Measurements from ENCODE around the gene TAF15.

TAF15 gene

DNA sequence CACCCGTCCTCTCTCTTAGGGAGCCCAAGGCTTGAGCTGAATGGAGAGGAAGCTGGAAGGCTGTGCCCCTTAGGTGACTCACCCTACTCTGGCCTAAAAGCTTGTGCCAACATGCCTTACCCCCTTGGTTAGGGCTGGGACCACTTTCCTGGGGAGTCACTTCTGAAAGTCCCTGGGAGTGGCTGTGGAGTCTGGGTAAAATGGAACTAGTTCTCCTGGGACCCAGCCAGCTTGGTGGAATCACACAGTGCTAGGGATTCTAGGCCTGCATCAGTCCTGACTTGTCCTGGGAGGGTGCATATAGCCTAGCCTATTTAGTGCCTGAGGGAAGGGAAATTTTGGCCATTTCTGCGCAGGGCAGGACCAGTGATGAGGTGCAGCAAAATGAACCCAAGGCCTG lies 24.4 kb upstream of the TAF15 start:
- TF ChIP-seq, protein P1, sequence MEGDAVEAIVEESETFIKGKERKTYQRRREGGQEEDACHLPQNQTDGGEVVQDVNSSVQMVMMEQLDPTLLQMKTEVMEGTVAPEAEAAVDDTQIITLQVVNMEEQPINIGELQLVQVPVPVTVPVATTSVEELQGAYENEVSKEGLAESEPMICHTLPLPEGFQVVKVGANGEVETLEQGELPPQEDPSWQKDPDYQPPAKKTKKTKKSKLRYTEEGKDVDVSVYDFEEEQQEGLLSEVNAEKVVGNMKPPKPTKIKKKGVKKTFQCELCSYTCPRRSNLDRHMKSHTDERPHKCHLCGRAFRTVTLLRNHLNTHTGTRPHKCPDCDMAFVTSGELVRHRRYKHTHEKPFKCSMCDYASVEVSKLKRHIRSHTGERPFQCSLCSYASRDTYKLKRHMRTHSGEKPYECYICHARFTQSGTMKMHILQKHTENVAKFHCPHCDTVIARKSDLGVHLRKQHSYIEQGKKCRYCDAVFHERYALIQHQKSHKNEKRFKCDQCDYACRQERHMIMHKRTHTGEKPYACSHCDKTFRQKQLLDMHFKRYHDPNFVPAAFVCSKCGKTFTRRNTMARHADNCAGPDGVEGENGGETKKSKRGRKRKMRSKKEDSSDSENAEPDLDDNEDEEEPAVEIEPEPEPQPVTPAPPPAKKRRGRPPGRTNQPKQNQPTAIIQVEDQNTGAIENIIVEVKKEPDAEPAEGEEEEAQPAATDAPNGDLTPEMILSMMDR (IDR thresholded peaks at IDR 0.05; ENCODE audit: low read depth, low read length) = no peak
- no peak for DNase-seq (ENCODE audit: low read depth in 2 of 2)
- H3K4me3 ChIP-seq (replicated peaks in 1 of 2; ENCODE audit: low read depth in 2 of 2, low read length in 2 of 2) = no peak overlapping the region

DNA sequence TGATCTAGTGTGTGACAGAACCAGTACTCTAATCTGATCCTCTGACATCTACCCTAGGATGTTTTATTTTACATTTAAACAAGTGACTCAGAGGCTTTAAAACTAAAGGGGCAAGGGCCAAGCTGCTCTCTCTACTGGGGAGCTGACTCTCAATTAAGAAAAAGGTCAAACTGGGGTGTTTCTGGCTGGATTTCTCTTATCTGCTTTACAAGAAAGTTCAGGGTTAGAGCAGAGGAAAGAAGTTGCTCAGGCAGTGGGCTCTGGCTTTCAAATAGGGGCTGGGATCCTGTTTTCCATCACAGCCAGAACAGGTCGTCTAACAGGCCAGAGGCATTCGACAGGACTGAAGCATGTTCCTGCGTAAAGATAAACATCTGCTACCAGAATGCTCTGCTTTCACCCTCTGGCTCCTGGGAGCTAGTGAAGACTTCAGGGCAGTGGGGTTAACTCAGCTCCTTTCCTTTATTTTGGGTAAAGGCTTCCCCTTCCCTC lies 22.3 kb upstream of the TAF15 start:
- peak in 1 of 2 donors; percentile 29 for DNase-seq (ENCODE audit: low read depth in 2 of 2)
- H3K4me3 ChIP-seq (replicated peaks in 1 of 2; ENCODE audit: low read depth in 2 of 2, low read length in 2 of 2) = no peak overlapping the region
- TF ChIP-seq, protein P1 (IDR thresholded peaks at IDR 0.05; ENCODE audit: low read depth, low read length) = no peak

DNA sequence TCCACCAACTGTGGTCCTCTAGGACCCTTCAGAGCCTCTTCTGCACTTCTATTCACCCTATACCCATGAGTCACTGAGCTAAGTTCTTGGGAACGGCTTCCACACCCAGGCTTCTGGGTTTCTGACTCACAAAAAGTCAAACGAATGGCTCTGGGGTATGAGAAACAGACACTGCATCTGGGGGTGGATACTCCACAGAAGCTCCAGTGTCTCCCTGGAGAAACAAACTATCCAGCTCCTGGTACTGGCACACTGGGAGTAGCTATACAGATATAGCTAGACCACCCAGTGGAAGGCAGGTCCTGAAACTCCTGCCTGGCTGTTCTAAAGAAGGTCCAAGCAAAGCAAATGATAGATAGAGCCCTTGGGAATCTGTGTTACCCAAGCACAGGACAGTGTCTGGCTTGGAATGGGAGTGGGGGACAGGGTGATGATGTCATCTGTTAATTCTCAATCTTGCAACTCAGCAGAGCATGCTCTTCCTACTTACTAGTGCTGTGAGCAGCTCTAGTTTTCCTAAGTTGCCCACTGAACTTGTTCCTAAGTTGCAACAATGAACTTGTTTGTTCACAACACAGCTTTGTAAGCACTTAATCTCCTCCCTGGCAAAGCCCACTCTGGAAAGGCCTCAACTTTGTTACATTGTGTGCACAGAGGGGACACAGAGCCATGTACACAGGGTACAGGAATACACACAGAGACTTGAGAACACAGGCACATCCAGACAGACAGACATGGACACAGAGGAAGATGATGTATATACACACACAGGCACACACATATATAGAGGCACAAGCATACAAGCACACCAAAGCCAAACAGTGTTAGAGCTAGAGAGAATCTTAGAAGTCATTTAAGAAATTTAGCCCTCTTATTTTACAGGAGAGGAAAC lies 20.6 kb upstream of the TAF15 start:
- H3K4me3 ChIP-seq (replicated peaks in 1 of 2; ENCODE audit: low read depth in 2 of 2, low read length in 2 of 2) = no peak overlapping the region
- DNase-seq (ENCODE audit: low read depth in 2 of 2) = peak; percentile 72 to 92
- TF ChIP-seq, protein P1 (IDR thresholded peaks at IDR 0.05; ENCODE audit: low read depth, low read length) = no peak

DNA sequence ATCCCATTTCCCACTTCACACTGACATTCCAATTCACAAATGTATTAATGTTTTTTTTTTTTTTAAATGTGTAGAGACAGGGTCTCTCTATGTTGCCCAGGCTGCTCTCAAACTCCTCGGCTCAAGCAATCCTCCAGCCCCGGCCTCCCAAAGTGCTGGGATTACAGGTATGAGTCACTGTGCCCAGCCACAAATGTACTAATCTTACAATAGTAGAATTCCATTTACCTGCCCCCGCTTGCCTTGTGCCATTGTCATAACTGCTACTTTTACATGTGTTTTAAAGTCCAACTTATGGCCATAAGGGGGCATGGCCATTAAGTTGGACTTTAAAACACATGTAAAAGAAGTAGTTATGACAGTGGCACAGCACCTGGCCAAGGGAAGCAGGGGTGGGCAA lies 18.4 kb upstream of the TAF15 start:
- TF ChIP-seq, protein P1 (IDR thresholded peaks at IDR 0.05; ENCODE audit: low read depth, low read length) = no peak
- no peak overlapping the region for H3K4me3 ChIP-seq (replicated peaks in 1 of 2; ENCODE audit: low read depth in 2 of 2, low read length in 2 of 2)
- peak in 1 of 2 donors; percentile 26 for DNase-seq (ENCODE audit: low read depth in 2 of 2)

DNA sequence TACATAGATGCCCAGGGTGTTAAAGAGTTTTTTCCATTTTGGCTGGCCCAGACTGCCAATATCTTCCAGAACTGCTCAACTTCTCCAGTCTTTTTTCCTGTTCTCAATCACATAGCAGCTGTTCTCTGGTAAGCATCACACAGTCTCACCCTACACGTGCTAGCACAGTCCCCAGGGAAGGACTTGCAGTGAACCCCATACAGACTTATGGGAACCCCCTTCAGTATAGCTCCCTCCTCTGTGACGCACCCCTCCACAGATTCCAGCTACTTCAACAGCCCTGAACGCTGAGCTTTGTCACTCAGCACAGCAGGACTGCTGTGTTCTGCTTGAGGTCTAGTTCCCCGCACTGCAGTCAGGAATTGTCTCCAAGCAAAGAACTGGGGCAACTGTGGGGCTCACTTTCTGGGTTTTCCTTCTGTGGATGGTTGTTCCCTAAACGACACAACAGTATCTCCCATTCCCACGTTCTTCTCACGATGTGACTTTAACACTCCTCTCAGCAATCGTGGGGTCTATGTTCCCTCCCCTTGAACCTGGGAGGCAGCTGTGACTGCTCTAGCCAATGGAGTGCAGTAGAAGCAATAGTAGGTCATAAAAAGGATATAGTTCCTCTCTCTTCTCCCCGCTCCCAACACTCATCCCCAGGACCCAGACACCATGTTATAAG lies 17.5 kb upstream of the TAF15 start:
- TF ChIP-seq, protein P1 (IDR thresholded peaks at IDR 0.05; ENCODE audit: low read depth, low read length) = no peak
- H3K4me3 ChIP-seq (replicated peaks in 1 of 2; ENCODE audit: low read depth in 2 of 2, low read length in 2 of 2) = no peak overlapping the region
- DNase-seq (ENCODE audit: low read depth in 2 of 2) = no peak

DNA sequence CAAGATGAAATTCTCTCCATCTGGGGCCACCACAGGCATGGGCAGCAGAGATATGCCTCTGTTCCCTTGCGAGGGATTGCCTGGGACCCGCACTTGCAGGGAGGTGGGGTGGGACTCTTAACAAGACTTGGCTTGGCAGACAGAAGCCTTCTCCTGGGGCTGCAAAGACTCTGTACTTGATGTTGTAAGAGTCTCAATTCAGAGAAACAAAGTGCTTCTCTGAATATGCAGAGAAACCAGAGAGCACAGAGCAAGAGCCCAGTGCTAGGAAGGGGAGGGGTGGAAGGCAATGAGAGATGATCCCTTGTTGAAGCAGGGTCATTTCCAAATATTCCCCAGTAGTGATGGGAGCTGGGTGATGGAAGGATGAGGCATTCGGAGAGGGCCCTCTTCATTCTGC lies 16.0 kb upstream of the TAF15 start:
- DNase-seq (ENCODE audit: low read depth in 2 of 2) = no peak
- H3K4me3 ChIP-seq (replicated peaks in 1 of 2; ENCODE audit: low read depth in 2 of 2, low read length in 2 of 2) = no peak overlapping the region
- TF ChIP-seq, protein P1 (IDR thresholded peaks at IDR 0.05; ENCODE audit: low read depth, low read length) = no peak

Data from cardiac fibroblast (primary cell).